Fibroblast of lung (primary cell): Measurements from ENCODE around the gene MTM1.

Experiments
- CTCF ChIP-seq, 2 donors: IDR thresholded peaks in 1 of 2; conservative IDR thresholded peaks in 1 of 2; 1 replicate in 1 of 2; 2 replicates in 1 of 2; pipeline ENCODE4 v1.5.1; 2011 to 2012; ENCODE audit warnings: low read length in 2 of 2, control low read depth in 1 of 2, inconsistent platforms in 1 of 2, low read depth in 1 of 2, mild to moderate bottlenecking in 1 of 2
- EZH2 ChIP-seq: IDR thresholded peaks from 2 replicates; pipeline ENCODE4 v1.5.1; 2012; ENCODE audit warnings: low read length, control low read depth, mild to moderate bottlenecking; ENCODE audit errors: missing control alignments

- no peak for TF ChIP-seq CTCF (conservative IDR thresholded peaks at IDR 0.05 in 1 of 2, IDR thresholded peaks at IDR 0.05 in 1 of 2; ENCODE audit: low read depth in 1 of 2, low read length in 2 of 2)
- no peak for TF ChIP-seq EZH2
Observed at GRCh38 chrX:150610043-150610442, 41.6 kb downstream of the MTM1 start.
